Measurements from ENCODE around the gene PLBD1.

PLBD1 gene, protein sequence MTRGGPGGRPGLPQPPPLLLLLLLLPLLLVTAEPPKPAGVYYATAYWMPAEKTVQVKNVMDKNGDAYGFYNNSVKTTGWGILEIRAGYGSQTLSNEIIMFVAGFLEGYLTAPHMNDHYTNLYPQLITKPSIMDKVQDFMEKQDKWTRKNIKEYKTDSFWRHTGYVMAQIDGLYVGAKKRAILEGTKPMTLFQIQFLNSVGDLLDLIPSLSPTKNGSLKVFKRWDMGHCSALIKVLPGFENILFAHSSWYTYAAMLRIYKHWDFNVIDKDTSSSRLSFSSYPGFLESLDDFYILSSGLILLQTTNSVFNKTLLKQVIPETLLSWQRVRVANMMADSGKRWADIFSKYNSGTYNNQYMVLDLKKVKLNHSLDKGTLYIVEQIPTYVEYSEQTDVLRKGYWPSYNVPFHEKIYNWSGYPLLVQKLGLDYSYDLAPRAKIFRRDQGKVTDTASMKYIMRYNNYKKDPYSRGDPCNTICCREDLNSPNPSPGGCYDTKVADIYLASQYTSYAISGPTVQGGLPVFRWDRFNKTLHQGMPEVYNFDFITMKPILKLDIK
- 0 reads per million in 3 experiments for total RNA-seq

DNA sequence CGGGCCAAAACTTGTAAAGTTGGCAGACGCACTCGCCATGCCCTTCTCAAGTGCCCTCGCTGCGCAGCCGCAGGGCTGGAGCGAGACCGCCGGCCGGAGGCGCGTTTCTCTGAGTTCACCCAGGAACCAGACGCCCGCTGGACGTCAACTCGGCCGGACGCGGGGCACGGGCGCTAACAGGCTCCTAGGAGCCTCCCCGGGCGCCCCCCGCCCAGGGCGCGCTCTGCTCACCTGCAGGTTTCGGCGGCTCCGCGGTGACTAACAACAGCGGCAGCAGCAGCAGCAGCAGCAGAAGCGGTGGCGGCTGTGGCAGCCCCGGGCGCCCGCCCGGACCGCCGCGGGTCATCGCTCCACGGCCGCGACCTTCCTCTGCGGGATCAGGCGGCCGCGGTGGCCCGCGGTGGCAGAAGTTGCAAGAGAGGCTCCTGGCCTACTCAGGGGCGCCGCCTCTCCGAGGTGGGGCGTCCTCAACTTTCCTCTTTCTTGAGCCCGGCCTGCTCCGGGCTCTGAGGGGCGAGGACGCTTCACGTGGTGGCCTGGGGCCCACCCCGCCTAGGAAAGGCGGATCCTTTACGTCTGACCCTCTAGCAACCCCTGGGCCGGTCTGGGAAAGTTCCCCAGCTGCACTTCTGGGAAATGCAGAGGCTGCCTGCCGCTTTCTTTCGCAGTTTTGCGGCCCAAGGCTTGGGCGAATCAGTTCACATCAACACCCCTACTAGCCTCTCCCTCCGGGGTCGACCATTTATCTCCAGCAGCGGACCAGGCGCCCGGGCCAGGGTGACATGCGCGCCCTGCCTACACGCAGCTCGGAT is at the start of gene PLBD1:
PLBD1 (minus strand) TSS at position 533 of the 812 bp plus-strand sequence; CDS start at position 346, 187 bp downstream.
- DNase-seq: no peak

DNA sequence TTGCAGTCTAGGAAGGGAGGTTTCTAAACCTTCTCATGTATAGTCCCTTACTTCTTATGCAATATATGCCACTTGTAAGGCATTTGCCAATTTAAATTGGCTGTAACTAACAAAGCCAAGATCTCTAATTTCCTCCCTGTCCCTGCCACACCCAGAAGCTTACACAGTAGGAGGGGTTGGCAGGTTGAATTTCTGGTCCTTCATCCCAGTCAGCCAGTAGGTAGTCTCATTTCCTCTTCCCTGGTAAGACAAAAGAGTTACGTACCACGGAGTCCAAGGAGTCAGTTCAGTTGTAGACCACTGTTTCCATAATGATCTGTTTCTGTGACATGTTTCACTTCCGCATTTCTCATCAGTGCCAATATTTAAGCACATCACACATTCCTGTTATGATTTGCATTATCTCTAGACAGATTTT is 47.0 kb upstream of the PLBD1 start:
- DNase-seq: no peak

DNA sequence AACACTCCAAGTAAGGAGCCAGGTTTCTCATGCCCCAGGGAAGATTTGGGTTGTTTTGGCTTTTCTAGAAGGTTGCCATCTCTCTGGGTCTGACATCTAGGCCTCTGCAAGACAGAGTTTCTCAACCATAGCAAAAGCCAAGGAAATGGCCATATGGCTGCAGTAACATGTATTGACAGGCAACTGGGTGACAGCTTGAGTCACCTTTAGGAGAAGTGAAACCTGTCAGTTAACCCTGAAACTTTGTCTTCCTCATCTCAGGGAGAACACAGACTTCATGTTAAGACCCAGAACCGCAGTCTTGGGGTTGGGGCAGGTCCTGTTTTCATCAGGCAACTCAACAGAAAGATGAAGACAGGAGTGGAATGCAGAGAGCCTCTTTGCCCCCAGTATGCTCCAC is 46.0 kb upstream of the PLBD1 start:
- DNase-seq: no peak

DNA sequence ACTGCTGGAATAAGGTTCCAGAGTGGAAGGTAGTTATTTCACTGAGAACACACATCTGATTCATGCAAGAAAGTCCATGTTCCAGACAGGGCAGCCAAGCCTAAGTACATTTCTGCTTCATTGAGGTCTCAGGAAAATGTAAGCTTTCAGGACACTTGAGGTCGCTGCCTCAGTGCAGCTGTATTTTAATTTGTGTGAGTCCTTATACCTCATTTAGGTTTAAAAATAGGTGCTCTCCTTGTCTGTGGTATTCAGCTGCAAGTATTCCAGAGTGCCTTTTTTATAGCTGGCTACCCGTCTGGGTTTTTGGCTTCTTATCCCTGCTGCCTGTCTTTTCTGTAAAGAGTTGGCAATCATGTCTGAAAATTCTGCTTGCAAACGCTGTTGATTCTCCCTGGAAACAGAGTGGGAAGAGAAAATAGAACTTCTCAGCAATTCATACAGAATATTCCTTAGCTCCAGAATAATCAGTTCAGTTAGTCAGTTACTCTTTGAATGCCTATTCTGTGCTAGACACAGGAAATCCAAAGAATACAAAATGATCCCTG is 45.3 kb upstream of the PLBD1 start:
- no peak for DNase-seq

DNA sequence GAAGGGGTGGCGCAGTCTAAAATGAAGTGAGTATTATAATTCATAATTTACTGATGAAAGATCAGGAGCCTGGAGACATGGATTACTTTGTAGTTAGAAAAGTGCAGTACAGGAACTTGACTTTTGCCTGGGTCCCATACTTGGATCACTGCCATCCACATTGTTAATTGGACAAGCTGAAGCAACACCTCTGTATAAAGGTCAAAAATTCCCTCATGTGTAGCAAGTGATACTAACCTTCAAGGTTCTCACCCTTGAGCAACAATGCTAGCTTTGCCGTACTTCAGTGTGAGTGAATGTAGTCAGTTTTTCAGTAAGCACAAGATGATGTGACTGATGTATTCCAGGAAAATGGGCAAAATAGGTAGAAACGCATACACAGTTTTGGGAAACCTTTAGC is 44.6 kb upstream of the PLBD1 start:
- no peak for DNase-seq

DNA sequence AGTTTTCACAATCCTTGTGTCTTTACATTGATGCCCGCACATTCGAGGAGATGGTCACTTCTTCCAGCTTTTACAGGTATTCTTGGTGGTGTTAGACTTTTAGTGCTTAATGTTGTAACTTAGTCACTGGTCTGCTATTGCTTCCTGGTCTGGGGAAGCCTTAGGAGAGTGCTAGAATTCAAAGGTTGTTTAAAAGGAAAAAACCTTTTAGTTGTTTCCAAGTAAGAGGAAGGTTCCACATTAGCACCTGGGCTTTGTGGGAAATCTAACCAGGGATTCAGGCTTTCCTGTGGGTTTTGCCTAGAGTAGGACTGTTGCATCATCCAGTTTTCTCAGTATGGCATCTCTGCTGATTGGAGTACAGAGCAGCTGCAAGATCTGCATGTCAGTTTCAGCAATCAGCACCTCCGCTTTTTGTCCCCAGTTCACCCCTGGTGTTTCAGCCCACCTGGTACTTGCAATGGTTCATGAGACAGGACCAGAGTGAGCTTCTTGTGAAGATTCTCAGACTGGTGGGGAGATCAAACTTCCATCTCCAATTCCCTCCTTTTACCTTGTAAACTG is 44.0 kb upstream of the PLBD1 start:
- DNase-seq: no peak

DNA sequence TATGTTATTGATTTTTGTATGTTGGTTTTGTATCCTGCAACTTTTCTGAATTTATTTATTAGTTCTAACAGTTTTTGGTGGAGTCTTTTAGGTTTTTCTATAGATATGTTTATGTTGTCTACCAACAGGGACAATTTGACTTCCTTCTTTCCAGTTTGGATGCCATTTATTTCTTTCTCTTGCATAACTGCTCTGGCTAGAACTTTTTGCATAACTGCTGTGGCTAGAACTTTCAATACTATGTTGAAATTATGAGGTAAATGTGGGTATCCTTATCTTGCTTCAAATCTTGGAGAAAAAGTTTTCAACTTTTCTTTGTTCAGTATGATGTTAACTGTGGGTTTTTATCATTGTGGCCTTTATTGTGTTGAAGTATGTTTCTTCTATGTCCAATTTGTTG is 39.9 kb upstream of the PLBD1 start:
- no peak for DNase-seq

DNA sequence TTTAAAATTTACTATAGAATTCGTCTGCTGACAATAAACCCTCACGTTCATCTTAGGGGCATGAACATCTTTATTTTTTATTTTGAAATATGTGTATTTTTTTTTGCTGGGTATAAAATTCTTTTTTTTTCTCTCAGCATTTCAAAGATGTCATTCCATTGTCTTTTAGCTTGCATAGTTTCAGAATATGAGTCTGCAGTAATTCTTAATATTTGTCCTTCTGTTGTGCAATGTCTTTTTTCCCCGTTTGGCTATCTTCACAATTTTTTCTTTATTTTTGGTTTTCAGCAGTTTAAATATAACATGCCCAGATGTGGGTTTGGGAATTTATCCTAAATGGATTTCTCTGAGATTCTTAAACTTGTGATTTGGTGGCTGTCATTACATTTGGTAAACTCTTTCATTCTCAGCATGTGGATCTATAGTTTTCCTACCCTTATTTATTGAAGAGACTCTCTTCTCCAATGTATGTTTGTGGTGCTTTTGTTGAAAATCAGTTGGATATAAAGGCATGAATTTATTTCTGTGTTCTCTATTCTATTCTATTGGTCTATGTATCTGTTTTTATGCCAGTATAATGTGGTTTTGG is 37.8 kb upstream of the PLBD1 start:
- DNase-seq: no peak

DNA sequence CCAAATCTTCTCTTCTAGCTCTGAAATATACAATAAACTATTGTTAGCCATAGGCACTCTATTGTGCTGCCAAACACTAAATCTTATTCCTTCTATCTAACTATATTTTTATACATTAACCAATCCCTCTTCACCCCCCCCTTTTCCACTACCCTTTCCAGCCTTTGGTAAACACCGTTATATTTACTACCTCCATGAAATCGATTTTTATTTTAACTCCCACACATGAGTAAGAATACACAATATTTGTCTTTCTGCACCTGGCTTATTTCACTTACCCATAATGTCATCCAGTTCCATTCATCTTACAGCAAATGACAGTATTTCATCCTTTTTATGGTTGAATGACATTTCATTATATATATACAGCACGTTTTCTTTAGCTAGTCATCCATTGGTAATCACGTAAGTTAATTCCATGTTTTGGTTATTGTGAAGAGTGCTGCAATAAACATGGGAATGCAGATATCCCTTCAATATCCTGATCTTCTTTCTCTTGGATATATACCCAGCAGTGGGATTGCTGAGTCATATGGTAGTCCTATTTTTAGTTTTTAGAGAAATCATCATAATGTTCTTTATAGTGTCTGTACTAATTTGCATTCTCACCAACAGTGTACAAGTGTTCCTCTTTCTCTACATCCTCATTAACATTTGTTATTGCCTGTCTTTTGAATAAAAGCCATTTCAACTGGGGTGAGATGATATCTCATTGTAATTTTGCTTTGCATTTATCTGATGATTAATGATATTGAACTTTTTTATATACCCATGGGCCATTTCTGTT is 34.2 kb upstream of the PLBD1 start:
- no peak for DNase-seq

DNA sequence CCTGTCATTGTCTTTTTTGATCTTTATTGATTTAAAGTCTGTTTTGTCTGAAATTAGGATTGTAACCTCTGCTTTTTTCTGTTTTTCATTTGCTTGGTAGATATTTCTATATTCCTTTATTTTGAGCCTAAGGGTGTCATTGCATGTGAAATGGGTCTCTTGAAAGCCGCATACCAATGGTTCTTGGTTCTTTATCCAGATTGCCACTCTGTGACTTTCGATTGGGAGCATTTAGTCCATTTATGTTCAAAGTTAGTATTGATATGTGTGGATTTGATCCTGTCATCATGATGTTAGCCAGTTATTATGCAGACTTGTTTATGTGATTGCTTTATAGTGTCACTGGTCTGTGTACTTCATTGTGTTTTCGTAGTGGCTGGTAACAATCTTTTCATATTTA is 29.8 kb upstream of the PLBD1 start:
- no peak for DNase-seq

DNA sequence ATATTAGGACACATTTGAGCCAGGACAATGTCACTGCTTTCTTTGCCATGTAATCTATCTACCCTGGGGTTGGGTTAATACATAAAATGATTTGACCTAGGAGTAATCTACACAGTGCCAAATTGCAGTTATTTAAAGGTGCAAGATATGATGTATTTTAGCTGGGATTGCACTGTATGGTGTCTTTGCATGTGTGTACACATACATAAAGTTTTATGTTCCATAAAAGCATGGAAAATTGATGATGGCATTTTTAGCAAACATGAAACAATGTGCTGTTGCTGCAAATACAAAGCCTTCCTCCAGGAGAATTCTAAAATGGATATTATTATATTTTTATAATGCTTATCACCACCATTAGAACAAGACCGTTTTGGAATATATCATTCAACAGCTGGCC is 24.0 kb upstream of the PLBD1 start:
- DNase-seq: no peak

DNA sequence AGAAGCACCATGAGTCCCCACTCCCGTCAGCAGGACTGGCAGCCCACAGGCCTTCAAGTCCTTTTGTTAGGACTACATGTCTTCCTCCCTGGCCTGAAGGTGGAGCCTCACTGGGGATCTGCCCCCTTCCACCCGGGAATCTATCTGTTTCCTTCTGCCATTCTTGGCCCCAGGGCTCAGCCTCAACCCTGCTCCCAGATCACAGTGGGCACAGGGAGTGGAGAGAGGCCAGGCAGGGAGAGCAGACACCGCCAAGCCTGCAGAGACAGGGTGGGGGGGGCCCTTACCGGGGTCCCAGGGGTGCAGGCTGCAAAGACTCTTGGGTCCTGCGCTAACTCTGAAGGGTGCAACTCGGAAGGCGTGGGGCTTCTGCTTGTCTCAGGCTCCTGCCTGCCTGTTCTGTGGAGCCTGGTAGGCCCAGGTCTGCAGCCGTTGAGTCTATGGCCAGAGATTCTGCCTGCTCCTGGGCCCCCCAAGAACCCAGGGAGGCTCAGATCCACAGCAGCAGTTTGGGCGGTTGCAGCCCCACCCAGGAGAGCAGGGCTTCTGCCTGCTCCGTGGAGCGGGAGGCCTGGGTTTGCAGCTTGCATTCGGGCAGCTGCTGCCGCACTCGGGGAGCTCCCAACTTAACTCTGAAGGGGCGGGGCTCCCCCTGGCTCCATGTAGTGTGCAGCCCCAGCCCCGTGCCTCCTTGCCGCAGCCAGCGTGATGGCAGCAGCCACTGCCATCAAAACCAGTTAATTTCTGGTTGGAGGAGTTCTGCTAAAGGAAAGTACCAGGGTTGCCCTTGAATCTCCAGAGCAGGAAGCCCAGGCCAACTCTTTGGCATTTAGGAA is 21.7 kb upstream of the PLBD1 start:
- DNase-seq: no peak

DNA sequence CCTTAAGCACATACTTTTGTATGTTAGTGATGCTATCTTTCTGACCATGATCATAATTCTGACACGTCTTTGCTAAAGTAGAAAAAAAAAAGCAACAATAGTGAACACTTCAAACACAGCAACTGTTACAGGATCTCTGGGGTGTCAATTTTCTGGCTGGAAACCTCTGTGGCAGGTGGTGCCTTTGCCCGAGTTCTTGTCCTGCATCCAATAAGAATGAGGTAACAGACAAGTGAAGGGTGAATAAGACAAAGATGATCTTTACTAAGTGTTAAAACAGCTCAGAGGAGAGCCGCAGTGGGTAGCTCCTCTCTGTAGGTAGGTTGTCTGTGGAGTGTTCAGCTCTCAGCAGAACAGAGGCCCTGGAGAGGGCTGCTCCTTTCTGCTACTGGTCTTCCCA is 20.9 kb upstream of the PLBD1 start:
- no peak for DNase-seq

DNA sequence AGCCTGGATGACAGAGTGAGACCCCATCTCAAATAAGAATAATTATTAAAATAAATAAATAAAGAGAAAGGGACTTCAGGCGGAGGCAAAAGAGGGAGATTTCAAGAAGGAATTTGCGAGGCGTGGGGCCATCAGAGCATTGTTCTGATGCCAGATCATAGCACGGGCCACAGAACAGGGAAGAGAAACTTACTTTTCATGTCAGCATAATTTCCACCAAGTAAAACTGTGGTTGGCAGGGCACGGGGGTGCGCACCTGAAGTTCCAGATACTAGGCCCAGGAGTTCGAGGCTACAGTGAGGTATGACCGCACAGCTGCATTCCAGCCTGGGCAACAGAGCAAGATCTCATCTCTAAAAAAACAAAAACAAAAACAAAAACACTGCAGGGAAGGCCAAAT is 11.0 kb upstream of the PLBD1 start:
- no peak for DNase-seq

DNA sequence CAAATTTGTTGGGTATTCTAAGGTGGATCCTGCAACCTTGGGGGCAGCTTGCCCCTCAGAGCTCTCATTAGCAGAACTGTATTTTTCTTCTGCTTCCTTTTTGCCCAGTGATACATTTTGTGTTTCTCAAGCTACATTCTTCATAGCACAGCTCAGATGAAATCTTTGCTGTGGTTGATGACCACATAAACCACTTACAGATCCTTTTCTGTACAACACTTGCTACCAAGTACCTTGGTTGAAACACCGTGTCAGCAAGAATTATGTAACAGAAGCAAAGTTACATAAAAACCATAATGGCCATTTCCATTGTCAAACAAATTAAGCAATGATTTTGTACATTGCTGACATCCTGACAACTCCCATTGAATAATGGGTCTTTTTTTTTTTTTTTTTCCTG is 9.7 kb upstream of the PLBD1 start:
- peak; percentile 59 for DNase-seq

DNA sequence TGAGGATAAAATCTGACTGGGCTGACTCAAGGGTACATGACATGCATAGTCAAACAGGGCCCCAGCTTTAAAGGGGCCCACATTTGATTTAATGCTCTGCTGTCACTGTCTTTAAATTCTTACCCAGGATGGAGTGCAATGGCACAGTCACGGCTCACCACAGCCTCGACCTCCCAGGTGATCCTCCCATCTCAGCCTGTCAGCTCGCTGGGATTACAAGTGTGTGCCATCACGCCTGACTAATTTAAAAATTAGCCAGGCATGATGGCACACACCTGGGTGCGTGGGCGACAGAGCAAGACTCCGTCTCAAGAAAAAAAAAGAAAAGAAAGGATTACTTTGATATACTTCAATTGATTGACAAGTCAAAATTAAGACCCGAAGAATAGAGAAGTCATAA is 9.2 kb upstream of the PLBD1 start:
- no peak for DNase-seq

DNA sequence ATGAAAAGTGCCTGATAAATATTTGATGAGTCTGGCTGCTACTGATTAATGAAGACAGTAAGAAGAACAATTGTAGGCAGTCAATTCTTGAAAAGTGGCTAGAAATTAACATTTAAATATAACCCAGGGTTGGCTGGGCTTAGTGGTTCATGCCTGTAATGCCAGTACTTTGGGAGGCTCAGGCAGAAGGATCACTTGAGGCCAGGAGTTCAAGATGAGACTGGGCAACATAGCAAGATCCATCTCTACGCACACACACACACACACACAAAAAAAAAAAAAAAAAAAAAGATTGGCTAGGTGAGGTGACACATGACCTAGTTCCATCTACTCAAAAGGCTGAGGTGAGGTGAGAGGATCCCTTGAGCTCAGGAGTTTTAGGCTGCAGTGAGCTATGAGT is 7.9 kb upstream of the PLBD1 start:
- no peak for DNase-seq

DNA sequence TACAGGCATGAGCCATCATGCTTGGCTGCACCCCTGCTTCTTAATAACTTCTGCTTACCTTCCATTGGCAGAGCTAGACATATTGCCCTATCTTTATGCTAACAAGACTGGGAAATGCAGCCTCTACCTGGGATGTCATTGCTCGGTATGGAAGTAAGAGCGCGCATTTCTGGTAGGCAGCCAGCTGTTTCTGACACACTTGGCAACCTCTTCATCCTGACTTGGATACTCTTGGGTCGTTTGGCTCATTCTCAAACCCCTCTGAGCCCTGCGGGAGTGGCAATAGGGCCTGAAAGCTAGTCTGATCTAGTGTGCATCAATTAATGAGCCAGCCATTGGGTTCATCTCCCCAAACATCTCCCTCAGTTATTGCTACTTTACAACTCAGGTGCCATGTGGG is 5.4 kb upstream of the PLBD1 start:
- DNase-seq: no peak

DNA sequence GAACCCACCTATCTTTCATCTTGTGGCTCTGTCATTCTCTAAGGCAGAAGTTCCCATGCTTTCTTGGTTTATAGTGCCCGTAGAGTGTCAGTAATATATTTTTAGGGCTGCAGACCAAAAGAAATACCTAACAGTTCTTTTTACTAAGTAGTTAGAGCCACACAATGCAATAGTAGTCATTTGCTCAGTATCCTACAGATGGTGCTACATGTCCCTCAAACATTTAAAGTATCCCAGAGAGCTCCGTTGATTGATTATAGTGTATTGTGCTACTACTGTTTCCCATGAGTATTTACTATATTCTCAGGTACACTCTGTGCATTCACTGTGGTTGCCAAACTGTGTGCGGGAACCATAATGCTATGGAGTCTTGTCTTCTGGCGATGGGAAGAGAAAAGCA is 4.7 kb upstream of the PLBD1 start:
- no peak for DNase-seq

DNA sequence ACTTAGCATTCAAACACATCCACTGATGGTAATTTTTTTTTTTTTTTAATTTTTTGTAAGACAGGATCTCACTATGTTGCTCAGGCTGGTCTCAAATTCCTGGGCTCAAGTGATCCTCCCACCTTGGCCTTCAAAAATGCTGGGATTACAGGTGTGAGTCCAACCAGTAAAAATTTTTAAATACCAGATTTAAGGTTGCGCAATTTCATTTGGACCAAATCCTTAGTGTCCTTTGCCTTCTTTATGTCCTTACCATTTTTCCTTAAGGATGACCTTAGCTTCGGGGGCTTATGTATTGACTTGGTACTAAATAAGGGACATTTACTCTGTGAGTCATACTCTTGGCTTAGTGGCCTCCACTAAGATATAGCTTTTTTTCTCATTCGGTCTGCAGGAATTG is 4.1 kb upstream of the PLBD1 start:
- DNase-seq: no peak

DNA sequence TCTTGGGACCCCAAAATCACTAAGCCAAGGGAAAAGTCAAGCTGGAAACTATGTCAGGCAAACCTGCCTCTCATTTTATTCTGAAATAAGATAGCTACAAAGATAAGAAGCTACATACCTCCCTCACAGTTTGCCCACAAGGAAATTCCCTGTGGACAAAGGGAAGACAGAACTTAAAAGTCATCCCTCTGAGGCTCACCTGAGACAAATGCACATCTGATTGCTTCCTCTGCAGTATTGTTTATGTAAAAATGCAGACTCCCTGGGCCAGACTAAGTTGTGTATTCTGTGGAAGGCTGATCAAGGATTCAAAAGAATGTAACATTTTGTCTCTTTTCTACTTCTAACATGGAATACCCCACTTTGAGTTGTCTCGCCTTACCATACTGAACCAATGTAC is 2.5 kb upstream of the PLBD1 start:
- no peak for DNase-seq
